Coronary artery (tissue), 2 donors: Measurements from ENCODE around the gene DKK2.

ENCODE experiments used
- DNase-seq: peaks from one replicate; pipeline ENCODE4 v3.0.0-alpha.2; 2017; ENCODE audit warnings: low spot score
- H3K27ac ChIP-seq, 2 donors: fragments of 200-600 bp; sonication (generic); one replicate each; pipeline ENCODE4 v1.5.1; 2016 to 2019
- H3K4me3 ChIP-seq: fragments of 200-600 bp; sonication (generic); 2 replicates; pipeline ENCODE4 v1.5.1; 2016; ENCODE audit warnings: mild to moderate bottlenecking, moderate library complexity
- TF ChIP-seq, protein P1 (sequence below): fragments of 200-600 bp; sonication (generic); IDR thresholded peaks from one replicate; pipeline ENCODE4 v1.5.1; 2019; ENCODE audit warnings: antibody characterized with exemption

Gene DKK2, protein sequence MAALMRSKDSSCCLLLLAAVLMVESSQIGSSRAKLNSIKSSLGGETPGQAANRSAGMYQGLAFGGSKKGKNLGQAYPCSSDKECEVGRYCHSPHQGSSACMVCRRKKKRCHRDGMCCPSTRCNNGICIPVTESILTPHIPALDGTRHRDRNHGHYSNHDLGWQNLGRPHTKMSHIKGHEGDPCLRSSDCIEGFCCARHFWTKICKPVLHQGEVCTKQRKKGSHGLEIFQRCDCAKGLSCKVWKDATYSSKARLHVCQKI

DNA sequence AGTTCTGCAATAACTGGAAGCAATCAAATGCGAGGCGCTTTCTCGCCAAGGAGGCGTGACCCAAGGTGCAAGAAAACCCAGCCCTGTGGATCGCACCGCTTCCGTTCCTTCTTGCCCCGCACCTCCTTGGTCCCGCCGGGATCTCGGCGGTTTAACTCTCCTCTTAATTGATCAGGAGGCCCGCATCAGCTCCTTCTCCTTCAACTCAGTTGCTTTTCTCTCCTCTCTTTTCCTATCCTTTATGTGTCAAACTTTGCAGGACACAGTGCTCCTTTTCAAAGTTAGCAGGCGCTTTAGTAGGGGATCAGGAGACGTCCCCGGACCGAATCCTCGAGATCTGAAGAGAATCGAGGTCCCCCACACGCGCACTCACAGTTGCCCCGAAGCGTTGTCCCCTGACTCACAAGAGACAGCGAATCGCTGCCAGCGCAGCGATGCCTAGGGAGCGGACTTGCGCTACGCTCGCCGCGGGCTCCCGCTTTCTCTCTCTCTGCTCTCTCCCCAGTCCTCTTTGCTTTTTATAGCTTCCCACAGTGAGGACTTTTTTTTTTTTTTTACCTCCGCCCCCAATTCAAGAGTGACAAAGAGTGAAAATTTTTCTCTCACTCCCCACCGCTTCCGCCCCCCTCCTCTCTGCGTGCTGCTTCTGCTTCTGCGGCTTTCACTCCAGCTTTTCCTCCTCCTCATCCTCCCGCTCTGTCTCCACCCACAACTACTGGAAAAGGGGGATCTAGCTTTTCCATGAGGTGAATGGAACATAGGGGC is at the start of gene DKK2:
Gene DKK2, minus strand, starts transcription at position 495 of the 765 bp plus-strand sequence. CDS start 722 bp downstream, outside the sequence.
- DNase-seq = no peak
- TF ChIP-seq, protein P1, sequence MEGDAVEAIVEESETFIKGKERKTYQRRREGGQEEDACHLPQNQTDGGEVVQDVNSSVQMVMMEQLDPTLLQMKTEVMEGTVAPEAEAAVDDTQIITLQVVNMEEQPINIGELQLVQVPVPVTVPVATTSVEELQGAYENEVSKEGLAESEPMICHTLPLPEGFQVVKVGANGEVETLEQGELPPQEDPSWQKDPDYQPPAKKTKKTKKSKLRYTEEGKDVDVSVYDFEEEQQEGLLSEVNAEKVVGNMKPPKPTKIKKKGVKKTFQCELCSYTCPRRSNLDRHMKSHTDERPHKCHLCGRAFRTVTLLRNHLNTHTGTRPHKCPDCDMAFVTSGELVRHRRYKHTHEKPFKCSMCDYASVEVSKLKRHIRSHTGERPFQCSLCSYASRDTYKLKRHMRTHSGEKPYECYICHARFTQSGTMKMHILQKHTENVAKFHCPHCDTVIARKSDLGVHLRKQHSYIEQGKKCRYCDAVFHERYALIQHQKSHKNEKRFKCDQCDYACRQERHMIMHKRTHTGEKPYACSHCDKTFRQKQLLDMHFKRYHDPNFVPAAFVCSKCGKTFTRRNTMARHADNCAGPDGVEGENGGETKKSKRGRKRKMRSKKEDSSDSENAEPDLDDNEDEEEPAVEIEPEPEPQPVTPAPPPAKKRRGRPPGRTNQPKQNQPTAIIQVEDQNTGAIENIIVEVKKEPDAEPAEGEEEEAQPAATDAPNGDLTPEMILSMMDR = no peak
- Histone ChIP-seq H3K4me3 (peak within 1 kb of the TSS; percentile 66), H3K27ac (no peak within 1 kb of the TSS)

DNA sequence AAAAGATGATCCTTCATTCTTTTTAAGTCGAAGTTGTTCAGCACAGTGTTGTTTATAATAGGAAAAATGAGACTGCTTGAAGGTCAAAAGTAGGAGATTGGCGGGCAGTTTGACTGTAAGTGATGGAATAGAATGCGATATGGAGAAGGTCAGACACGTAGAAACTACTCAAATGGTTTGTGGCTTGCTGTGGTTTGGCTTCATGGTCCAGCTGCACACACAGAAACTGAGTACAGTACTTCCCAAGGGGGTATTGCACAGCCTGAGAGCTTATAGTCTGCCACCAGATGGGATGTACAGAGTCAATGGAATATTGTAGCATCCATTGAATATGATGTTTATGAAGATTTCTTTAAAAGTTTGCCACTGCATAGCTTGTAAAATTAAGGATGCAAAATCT is 41.1 kb upstream of the DKK2 start:
- DNase-seq = no peak
- TF ChIP-seq, protein P1 = no peak
- Histone ChIP-seq H3K4me3 (no peak overlapping the region), H3K27ac (no peak overlapping the region)

DNA sequence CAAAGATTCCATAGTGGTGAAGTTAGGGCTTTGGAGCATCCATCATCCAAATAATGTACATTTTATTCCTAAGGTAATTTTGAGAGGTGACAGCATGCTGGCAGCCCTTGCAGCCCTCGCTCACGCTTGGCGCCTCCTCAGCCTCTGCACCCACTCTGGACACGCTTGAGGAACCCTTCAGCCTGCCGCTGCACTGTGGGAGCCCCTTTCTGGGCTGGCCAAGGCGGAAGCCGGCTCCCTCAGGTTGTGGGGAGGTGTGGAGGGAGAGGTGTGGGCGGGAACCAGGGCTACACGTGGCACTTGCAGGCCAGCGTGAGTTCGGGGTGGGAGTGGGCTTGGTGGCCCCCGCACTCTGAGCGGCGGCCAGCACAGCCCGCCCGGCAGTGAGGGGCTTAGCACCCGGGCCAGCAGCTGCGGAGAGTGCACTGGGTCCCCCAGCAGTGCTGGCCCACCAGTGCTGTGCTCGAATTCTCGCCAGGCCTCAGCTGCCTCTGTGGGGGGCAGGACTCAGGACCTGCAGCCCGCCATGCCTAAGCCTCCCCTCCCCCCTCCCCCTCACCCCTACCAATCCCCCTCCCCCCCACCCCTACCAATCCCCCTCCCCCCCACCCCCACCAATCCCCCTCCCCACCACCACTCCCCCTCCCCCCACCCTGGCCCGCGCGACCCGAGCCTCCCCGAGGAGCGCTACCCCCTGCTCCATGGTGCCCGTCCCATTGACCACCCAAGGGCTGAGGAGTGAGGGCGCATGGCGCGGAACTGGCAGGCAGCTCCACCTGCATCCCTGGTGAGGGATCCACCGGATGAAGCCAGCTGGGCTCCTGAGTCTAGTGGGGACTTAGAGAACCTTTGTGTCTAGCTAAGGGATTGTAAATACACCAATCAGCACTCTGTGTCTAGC is 37.0 kb upstream of the DKK2 start:
- no peak for DNase-seq
- H3K4me3 ChIP-seq = no peak overlapping the region
- TF ChIP-seq, protein P1 = no peak
- H3K27ac ChIP-seq = no peak overlapping the region

DNA sequence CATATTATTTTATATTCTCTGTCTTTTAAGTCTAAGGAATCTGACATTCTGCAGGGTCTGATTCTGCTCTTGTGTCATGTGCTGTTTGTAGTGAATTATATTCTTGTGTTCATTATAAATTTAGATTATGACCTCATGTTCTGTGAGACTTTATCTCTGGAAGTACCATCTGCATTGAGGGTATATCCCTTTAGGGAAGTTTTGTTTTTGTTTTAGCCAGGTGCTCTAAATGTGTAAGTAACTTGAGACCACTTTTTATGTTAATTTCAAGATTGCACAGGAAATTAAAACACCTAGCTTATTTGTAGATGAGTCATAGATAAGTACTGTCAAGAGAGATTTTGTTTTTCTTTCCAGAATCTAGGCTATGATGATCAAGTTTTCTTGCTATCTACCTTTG is 35.0 kb upstream of the DKK2 start:
- H3K27ac ChIP-seq = no peak overlapping the region
- TF ChIP-seq, protein P1 = no peak
- no peak for DNase-seq
- no peak overlapping the region for H3K4me3 ChIP-seq

DNA sequence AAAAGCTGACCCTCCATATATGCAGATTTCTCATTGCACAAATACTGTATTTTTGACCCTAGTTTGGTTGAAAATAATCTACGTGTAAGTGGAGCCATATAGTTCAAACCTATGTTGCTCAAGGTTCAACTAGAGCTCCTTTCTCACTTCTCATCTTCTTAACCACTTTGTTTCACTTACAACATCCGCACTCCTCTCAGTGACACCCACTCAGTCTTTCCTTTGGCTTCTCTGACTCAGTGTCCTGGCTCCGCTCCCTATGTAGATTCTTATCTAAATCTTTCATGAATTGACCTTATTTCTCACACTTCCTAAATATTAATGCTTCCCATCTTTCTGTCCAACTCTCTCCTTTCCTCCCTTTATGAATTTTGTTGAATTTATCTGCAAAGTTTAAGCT is 32.9 kb upstream of the DKK2 start:
- Histone ChIP-seq H3K4me3 (no peak overlapping the region), H3K27ac (no peak overlapping the region)
- TF ChIP-seq, protein P1 = no peak
- DNase-seq = no peak

DNA sequence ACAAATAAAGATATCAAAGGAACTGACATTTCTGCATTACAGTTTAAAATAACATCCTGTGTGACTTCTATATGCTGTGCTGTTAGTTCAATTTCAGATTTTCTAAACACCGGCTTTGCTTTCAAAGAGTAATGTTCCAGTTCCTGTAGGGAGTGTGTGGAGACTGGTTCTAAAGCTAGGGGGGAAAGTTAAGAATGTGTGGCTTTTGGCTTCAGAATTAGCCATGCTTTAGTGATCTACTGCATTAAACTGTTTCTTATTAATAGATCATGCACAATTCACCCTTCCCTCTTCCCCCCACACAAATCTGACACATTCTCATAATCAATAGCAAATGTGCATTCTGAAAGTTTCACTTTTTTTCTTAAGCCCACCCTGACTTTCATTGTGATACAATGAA is 32.0 kb upstream of the DKK2 start:
- no peak for DNase-seq
- H3K27ac ChIP-seq = no peak overlapping the region
- no peak overlapping the region for H3K4me3 ChIP-seq
- TF ChIP-seq, protein P1 = no peak
